GM21723 (cell line): Measurements from ENCODE around the gene MACF1.

Experiments used
- ATAC-seq: cut with Tn5 transposase; IDR thresholded peaks from one replicate; pipeline ENCODE4 v1.9.1; 2021; ENCODE audit warnings: mild to moderate bottlenecking, moderate library complexity; ENCODE audit not compliant: unreplicated experiment

Gene MACF1

DNA sequence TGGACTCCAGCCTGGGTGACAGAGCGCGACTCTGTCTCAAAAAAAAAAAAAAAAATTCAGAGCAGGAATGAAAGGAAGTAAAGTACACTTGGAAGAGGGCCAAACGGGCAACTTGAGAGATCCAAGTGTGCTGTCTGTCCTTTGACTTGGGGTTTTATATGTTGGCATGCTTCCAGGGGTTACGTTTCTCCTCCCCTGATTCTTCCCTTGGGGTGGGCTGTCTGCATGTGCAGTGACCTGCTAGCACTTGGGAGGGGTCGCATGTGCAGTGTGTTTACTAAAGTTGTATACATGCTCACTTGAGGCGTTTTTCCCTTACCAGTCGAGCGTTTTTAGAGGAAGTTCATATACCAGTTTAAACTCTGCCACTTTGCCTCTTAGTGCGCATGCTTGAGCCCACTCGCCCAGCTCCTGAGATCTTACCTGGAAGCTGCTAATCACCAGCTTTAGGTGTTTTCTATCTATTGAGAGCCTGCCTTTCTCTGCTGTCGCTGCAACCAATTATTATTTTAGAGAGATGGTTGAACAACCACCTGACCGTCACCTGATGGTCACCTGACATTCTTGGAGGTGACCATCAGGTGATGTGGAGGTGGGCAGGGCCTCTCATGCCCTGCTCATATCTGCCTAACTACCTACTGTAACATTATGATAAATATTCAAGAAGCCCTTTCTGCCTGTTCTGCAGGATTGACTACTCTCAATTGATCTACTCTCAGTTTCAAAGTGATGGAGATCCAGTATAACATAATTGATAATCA is 140.1 kb downstream of the MACF1 start:
- no peak for ATAC-seq

- ATAC-seq, result no peak
Measured at GRCh38 chr1:39346872-39347271, 142.4 kb downstream of the MACF1 start.

- no peak for ATAC-seq
Measured at GRCh38 chr1:39348278-39348677, 143.8 kb downstream of the MACF1 start.

DNA sequence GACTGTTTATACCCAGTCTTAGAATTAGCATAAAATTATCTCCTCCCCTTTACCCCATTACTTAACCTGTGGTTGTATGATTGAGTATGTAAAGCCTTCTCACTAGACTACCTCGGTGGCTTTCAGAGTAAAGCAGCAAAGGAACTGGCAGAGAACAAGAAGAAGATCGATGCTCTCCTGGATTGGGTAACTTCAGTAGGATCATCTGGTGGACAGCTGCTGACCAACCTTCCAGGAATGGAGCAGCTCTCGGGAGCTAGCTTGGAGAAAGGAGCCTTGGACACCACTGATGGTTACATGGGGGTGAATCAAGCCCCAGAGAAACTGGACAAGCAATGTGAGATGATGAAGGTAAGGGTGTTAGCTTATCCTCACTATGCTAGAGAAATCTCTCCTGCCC is 148.4 kb downstream of the MACF1 start:
- ATAC-seq, result no peak

DNA sequence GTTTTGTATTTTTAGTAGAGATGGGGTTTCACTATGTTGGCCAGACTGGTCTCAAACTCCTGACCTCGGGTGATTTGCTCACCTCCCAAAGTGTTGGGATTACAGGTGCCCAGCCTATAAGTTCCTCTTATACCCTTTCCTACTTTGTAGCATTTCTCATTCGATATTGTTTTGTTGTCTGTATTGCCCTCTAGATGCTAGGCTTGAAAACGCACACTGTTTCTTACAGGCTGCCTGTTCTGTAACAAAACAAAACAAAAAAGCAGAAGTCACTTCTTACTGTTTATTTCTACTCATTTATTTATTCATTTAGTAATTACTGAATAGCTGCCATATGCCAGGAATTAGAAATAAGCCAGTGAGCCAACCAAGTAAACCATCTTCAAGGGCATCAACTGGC is 150.1 kb downstream of the MACF1 start:
- no peak for ATAC-seq

- no peak for ATAC-seq
Measured at GRCh38 chr1:39358491-39358890, 154.0 kb downstream of the MACF1 start.

- no peak for ATAC-seq
Measured at GRCh38 chr1:39359028-39359570, 154.6 kb downstream of the MACF1 start.

DNA sequence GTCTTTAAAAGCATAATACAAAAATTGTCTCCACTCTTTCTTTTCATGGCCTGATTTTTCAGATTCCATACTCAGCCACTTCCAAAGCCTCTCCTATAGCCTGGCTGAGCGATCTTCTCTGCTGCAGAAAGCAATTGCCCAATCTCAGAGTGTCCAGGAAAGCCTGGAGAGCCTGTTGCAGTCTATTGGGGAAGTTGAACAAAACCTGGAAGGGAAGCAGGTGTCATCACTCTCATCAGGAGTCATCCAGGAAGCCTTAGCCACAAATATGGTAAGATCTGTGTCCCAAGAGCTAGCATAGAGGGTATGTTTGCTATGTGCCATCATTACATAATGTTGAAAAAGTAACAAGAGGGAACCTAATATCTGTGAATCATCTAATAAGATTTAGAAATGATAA is 156.2 kb downstream of the MACF1 start:
- no peak for ATAC-seq

- no peak for ATAC-seq
Measured at GRCh38 chr1:39361446-39361845, 157.0 kb downstream of the MACF1 start.

DNA sequence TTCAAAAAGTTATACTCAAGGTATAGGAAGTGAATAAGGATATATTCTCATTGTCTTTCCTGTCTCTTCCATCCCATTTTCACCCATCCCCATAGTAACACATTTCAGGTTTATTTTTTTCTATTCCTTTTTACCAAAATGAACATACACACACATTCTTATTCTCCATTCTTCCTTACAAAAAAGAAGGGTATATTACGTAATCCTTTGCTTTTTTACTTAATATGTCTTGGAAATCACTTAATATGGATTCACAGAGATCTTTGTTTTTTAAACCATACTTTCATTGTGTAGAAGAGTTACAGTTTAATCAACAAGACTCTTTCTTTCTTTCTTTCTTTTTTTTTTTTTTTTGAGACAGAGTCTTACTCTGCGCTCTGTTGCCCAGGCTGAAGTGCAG is 158.8 kb downstream of the MACF1 start:
- ATAC-seq, result no peak

- ATAC-seq, result no peak
Measured at GRCh38 chr1:39368045-39368444, 163.6 kb downstream of the MACF1 start.

DNA sequence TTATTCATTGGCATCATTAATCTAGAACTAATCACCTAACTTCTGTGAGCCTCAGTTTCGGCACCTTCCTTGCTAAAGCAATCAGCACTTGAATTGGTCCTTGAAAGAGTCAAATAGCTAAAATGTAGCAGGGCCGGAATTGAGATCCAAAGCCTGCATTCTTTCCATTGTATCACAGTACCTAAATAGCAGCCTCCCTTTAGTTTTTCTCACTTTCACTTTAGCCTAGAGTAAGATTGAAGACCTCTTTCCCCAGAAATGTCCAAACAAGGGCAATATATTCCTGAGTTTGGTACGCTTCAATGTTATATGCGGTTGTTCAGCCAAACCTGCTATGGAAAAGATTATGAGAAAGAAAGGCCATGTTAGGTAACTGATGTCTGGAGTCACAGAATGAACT is 165.1 kb downstream of the MACF1 start:
- no peak for ATAC-seq

DNA sequence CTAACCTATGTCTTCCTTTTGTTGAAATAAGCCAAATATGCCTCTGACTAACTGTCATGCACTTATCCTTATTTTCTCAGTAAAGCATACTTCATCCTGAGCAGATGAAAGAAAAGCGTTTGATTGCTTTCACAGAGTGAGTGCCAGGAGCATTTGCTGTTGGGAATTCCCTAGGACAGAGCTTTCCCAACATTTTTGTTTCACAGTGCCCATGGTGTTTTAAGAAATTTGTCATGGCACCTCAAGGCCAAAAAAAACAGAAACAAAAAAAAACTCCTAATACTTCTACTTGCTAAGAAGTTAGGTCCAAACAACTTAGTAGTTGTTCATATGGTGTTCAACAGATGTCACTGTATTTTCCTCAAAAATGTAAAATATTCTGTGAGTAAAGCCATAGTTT is 166.1 kb downstream of the MACF1 start:
- no peak for ATAC-seq

GRCh38 chr1:39372105-39372504 is 167.6 kb downstream of the MACF1 start:
- ATAC-seq, result no peak

- no peak for ATAC-seq
Measured at GRCh38 chr1:39376656-39377055, 172.2 kb downstream of the MACF1 start.

DNA sequence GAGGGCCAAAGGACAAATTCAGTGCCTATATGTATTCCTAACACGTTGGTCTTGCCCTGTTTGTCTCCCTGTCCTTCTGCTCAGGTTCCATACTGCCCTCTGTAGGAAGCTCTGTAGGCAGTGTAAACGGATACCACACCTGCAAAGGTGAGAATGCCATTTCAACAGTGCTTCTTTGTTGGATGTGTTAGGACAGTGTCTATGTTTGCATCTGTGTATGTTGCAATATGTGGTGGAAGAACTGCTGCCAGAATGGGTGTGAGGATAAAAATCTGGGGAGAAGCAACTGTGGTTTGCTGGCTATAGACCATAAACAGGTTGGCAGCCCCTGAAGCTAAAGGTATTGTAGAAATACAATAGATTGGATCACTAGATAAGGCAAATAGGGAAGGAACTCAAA is 173.9 kb downstream of the MACF1 start:
- no peak for ATAC-seq

DNA sequence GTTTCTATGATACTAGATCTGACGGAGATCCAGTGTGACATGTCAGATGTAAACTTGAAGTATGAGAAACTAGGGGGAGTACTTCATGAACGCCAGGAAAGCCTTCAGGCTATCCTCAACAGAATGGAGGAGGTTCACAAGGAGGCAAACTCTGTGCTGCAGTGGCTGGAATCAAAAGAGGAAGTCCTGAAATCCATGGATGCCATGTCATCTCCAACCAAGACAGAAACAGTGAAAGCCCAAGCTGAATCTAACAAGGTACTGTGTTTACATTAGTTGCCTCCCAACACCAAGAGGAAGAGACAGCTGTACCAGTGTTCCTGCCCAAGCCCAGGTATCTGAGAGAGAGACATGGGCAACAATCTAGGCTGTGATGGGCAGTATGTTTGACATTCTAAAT is 174.7 kb downstream of the MACF1 start:
- ATAC-seq, result no peak

GRCh38 chr1:39380036-39380435 is 175.5 kb downstream of the MACF1 start:
- ATAC-seq, result no peak

DNA sequence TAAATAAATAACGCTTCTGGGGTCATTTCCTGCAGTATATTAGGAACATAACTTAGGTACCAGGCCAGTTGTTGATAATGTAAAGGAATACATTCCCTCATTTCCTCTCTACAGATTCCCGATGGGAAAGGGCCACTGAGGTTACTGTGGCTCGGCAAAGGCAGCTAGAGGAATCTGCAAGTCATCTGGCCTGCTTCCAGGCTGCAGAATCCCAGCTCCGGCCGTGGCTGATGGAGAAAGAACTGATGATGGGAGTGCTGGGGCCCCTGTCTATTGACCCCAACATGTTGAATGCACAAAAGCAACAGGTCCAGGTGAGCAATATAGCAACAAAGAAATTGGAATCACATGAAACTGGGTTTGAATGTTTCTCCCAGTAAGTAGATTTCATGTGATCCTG is 177.3 kb downstream of the MACF1 start:
- ATAC-seq, result no peak

- no peak for ATAC-seq
Measured at GRCh38 chr1:39384305-39384704, 179.8 kb downstream of the MACF1 start.

DNA sequence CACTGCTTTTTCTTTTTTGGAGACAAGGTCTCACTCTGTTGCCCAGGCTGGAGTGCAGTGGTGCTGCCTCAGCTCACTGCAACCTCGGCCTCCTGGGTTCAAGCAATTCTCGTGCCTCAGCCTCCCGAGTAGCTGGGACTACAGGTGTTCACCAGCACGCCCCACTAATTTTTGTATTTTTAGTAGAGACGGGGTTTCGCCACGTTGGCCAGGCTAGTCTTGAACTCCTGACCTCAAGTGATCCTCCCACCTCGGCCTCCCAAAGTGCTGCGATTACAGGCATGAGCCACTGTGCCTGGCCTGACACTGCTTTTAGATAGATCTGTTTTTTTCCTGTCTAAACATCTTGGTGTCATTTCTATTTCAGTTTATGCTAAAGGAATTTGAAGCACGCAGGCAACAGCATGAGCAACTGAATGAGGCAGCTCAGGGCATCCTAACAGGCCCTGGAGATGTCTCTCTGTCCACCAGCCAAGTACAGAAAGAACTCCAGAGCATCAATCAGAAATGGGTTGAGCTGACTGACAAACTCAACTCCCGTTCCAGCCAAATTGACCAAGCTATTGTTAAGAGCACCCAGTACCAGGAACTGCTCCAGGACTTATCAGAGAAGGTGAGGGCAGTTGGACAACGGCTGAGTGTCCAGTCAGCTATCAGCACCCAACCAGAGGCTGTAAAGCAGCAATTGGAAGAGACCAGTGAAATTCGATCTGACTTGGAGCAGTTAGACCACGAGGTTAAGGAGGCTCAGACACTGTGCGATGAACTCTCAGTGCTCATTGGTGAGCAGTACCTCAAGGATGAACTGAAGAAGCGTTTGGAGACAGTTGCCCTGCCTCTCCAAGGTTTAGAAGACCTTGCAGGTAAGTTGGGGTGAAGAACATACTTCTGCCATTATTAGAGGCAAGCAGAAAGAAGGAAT is 180.8 kb downstream of the MACF1 start:
- ATAC-seq, result no peak

DNA sequence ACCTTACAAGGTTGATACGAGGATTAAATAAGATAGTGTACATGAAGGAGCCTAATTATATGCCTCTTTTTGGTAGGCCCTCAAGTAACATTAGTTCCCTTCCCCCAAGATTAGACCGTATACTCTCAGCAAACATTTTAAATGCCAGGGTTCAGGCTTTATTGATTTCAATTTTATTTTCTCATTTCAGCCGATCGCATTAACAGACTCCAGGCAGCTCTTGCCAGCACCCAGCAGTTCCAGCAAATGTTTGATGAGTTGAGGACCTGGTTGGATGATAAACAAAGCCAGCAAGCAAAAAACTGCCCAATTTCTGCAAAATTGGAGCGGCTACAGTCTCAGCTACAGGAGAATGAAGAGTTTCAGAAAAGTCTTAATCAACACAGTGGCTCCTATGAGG is 182.5 kb downstream of the MACF1 start:
- ATAC-seq, result no peak
